GM19452 (cell line): ENCODE measurements around the gene KRTAP16-1.

Source experiments
- ATAC-seq: cut with Tn5 transposase; IDR thresholded peaks from one replicate; pipeline ENCODE4 v1.9.1; 2021; ENCODE audit not compliant: unreplicated experiment

The KRTAP16-1 gene

DNA sequence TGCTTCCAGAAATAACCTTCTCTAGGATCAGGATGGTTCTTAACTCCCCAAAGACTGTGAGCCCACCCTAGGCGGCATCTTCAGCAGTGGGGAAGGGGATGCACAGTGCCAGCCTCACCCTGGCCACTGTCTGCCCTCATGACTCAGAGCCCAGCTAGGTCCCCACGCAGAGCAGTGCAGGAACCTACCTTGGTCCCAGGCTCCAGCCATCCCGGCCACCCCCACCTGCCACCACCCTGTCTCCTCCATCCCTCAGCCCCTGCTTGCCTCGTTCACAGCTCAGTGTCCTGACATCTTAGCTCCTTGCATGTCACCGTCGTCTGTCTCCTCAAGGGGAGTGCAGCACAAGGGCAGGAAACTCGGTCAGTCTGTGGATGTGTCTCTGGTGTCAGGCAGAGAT, 22.5 kb upstream of the KRTAP16-1 start:
- no peak for ATAC-seq

DNA sequence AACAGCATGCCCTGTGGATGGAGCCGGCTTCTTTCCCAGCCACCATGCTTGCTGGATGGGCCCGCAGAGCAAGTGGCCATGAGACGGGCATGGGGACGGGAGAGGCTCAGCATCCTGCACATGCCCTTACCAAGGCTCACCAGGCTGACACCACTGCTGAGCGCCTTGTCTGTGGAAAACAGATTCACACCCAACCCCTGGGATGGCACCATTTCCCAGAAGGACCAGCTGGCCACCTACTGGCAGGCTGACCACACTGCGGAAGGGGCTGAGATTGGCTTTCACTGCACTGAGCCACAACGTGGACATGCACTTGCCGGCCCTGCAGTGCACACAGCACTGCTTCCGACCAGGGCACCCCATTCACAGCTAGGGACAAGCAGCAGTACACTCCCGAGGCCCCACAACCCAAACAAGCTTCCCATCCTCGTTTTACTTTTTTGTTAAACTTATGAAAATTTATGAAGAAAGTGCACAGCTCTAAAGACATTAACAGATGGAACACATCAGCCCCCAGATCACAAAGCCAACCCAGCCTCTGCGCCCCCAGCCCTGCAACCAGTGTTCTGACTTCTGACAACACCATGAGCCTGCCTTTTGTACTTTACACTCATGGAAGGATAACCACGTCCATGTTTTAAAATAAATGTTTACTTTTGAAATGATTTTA, 20.3 kb upstream of the KRTAP16-1 start:
- ATAC-seq = no peak

GRCh38 chr17:41328207-41328606, 19.1 kb upstream of the KRTAP16-1 start:
- ATAC-seq = no peak

DNA sequence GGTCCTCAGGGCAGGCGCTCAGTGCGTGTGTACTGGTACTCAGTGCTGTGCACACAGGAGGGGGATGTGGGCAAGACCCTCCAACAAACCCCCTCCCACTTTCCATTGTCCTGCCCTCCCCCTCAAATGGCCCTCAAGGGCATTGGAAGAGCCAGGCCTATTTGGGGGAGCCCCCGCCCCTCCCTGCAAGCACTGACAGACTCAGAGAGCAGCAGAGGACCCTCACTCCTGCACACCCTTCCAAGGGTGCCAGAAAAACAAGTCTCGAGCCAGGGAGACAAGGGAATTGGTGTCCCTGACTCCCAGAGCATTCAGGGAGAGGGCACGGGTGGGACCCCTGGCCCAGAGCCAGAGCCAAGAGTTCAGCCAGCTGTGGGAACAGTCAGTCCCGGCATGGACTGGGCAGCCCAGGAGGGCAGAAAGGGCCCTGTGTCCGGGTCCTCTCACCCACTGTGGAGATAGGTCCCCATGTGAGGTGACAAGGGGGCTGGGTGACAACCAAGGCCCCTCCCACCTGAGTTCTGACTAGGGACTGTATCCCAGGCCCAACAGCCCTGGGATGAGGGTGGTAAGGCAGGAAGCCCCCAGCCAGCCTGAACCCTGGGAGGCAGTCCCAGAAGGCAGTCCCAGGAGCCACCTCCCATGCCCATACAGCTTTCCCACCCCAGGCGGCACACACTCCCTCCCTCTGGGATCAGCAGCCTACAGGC, 18.5 kb upstream of the KRTAP16-1 start:
- no peak for ATAC-seq

DNA sequence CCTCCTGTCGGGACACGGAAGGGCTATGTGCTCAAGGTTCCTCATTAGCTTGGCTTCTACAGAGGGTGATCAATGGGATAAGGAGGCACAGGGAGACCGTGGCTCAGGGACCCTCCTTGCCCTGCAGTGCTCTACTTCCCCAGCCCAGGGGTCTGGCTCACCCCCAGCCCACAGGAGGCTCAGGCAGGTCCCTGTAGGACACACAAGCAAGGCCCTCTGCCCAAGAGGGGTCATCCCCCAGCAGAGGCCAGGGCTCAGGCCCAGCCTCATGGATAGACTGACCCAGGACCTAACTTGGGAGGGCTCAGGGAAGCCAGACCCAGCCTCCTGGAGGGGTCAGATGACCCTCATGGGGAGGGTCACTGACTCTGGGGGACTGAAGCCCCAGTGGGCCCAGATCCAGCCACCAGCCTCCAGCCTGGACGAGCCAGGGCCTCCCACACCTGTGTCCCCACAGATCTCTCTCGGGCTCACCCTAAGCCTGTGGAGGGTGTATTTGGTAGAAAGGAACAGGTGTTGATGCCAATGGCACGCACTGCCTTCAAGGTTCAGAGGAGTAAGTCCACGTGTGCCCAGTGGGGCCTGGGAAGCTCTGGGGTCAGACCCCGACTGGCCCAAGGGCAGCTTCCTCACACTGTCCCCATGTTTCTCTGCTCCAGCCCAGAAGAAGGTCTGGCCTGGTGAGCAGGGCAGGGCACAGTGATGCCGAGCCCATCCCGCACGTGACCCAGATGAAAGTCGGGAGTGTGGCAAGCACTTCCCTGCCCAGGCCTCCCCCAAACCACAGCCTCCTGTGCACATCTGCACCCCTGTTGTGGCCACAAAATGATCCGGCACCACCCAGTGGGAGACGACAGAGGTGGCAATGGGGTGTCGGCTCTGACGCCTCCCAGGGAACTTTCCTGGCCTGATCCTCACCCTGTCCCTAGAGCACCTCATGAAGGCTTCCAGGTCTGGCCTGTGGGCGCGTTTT, 17.4 kb upstream of the KRTAP16-1 start:
- ATAC-seq = no peak

DNA sequence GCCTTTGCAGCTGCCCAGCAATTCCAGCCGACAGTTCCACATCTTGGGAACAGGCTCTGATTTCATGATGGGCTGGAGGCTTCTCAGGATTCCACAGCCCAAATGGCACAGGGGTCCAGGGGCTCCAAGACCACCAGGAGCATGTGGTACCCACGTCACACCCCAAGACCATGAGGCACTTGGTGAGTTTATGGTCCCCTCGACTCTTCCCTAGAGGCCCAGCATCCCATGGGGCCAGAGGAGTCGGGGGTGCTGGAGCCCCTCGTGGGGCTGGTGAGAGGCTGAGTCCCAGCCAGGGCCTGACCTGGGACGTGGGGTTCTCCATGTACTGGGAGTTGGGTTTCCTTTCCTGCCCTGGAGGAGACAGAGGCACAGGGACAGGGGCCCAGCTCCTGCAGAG, 16.5 kb upstream of the KRTAP16-1 start:
- ATAC-seq = no peak

DNA sequence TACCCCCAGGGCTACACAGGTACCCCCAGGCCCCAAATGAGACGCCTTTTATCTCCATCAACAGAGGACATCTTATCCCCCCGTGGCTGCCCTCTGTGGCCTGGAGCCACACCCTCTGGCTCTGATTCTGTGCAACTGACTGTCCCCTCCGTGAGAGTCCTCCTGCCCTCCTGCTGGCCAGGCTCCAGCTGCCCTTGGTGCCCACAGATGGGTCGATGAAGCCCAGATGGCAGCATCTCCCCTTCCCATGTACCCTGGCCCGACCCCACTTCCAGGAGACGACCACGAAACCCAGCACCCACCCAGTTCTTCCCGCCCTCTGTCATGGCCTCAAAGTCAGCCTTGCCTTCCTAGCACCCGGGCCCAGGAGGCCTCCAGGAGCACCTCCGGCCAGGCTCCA, 16.0 kb upstream of the KRTAP16-1 start:
- ATAC-seq = no peak

DNA sequence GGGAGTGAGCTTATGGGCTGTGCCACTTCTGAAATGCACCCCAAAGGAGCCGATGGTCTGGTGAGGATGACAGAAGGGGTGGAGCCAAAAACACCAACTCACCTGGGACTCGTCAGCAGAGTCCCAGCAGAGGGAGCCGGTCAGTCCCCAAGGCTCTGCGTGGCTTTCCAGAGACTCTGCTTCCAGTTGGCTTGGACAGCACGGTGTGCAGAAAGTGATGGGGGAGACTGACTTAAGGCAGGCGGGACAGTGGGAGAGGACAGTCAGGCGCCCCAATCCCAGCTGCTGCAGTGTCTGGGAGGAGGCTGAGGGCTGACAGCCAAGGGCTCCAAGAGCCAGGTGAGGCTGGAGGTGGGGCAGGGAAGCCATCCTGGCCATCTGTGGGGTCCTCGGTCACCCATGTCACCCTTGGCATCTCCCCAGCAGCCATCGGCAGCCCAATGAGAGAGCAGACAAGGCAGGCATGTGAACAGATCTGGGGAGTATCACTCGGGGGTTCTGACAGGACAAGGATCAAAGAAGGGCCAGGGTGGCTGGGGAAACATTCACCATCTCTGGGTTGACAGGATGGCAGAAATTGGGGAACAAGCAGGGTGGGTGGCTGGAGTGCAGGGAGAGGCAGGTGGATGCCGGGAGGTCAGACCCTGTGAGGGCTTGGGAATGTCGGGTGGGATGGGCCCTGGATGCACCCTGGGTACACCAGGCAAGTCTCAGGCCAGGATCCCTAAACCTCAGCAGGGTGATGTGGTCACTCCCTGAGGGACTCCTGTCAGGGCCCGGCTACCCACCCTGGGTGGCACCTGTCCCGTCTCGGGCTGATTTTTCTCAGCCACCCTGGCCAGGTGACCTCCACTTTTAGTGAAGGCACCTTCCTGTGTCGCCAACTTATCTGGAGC, 15.3 kb upstream of the KRTAP16-1 start:
- no peak for ATAC-seq

DNA sequence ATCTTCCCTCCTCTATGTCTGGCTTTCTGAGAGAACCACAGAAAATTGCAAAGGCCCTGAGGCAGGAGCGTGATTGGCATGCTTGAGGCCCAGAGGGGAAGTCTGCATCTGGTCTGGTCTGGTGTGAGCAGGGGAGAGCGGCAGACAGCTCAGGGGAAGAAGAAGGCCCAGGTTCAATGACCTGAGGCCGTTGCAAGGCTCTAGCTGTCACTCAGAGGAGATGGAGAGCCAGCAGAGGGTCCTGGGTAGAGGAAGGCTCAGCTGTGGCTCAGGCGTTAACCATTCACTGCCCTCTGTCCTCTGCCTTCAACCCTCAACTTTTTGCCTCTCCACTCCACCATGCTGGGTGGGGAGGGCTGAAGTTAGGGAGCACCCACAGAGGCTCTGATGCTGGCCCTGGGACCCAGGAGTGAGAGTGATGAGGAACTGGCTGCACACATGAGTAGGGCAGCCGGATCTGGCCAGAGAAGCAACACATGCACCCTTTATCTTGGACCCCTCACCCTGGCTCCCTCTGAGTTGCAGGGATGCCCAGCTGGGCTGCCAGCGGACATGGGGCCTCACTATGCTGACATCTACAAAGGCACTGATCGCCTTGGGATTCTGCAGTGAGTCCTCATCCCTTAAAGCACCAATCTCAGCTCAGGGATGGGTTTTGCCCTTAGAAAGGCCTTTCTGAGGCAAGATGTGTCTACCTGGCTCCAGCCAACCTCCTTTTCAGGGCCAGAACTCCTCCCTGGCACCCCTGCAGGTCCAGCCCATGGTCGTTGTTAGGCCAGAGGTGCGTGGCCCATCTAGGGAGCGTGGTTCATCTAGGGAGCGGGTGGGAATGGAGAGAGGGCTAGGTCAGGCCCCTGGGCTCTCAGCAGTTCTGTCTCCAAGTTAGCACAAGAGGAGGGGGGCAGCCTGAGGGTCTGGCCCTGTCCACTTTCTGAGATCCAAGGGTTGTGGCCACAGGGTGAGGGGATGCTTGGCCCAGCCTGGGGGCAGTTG, 14.1 kb upstream of the KRTAP16-1 start:
- ATAC-seq = no peak

DNA sequence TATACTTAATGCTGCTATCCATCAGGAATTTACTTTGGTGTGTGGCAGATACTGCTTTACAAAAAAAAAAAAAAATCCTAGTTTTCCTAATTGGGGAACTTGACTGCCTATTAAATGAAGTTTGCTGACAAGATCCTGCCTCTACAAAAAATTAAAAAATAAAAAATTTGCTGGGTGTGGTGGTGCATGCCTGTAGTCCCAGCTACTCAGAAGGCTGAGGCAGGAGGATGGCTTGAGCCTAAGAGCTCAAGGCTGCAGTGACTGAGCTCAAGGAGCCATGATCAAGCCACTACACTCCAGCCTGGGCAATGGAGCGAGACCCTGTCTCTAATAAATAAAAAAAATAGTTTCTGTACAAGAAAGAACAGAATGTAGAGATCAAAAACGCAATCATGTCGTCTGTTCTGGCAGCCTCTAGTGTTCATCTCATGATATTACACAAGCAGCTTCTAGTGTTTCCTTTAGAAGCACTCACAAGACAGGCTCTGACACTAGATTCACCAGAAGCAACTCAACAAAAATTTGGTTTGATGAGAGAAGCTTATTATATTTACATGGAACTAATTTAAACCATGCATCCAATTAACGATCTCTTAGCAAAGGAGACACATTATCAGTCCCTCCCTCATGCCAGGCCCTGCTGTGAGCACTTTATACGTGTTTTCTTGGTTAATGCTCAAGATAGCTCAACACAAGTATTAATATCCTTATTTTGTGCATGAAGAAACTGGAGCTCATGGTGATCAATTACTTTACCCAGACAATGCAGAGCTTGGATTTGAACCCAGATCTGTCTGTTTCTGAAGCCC, 13.2 kb upstream of the KRTAP16-1 start:
- no peak for ATAC-seq

- ATAC-seq = no peak
These were observed 9.1 kb upstream of the KRTAP16-1 start for GRCh38 chr17:41318231-41318630.

GRCh38 chr17:41315814-41316445, 6.8 kb upstream of the KRTAP16-1 start:
- no peak for ATAC-seq

- no peak for ATAC-seq
These were observed 6.2 kb upstream of the KRTAP16-1 start, which contains the start of gene KRTAP17-1 for GRCh38 chr17:41315204-41315794. TSS of gene KRTAP17-1 (minus strand) at chr17:41315710. CDS start at chr17:41315650, 60 bp downstream.

- no peak for ATAC-seq
These were observed 2.0 kb upstream of the KRTAP16-1 start for GRCh38 chr17:41311111-41311510.

DNA sequence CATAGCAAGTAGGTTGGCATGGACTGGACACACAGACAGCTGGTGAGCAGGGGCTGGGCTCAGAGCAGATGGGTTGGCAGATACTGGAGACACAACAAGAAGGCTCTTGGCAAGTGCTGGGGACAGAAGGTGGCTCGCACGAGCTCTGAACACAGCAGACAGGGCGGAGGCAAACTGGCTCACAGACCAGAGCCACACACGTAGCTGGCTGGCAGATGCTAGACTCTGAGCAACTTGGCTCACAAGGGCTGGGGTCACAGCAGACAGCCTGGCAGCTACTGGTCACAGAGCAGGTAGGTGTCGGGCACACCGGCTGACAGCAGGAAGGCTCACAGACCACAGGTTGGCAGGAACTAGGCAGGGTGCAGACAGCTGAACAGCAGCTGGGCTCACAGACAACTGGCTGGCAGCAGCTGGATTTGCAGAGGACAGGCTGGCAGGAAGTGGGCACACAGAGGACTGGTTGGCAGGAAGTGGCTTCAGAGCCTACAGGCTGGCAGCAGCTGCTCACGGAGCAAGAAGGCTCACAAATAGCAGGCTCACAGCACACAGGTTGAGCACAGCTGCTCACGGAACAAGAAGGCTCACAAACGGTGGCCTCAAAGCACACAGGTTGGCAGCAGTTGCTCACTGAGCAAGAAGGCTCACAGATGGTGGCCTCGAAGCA, 725 bp downstream of the KRTAP16-1 start:
- no peak for ATAC-seq

GRCh38 chr17:41307647-41308046, 1.5 kb downstream of the KRTAP16-1 start:
- ATAC-seq = no peak

- no peak for ATAC-seq
These were observed 5.0 kb downstream of the KRTAP16-1 start for GRCh38 chr17:41304091-41304490.
